Endothelial cell (in vitro differentiated cells): Measurements from ENCODE around the gene OR6N1. TPM values are rescaled to one million over a fixed set of nuclear protein-coding genes. Genes with fewer than 3 reads are reported as not detected.

Source experiments
- DNase-seq: peaks from one replicate; pipeline ENCODE4 v3.0.0; 2021; ENCODE audit warnings: low spot score
- H3K27ac Mint-ChIP-seq: one replicate; pipeline ENCODE4 v1.8.0; 2021; ENCODE audit warnings: mixed read lengths, inconsistent platforms; ENCODE audit not compliant: unreplicated experiment
- H3K27me3 Mint-ChIP-seq: one replicate; pipeline ENCODE4 v1.8.0; 2021; ENCODE audit warnings: mild to moderate bottlenecking, moderate library complexity, mixed read lengths, inconsistent platforms; ENCODE audit not compliant: unreplicated experiment
- H3K36me3 Mint-ChIP-seq: one replicate; pipeline ENCODE4 v1.8.0; 2021; ENCODE audit warnings: mild to moderate bottlenecking, low read depth, mixed read lengths, inconsistent platforms; ENCODE audit not compliant: unreplicated experiment
- H3K4me1 Mint-ChIP-seq: one replicate; pipeline ENCODE4 v1.8.0; 2021; ENCODE audit warnings: mild to moderate bottlenecking, mixed read lengths, inconsistent platforms; ENCODE audit not compliant: unreplicated experiment
- H3K4me3 Mint-ChIP-seq: one replicate; pipeline ENCODE4 v1.8.0; 2021; ENCODE audit warnings: mild to moderate bottlenecking, mixed read lengths, inconsistent platforms; ENCODE audit not compliant: unreplicated experiment
- H3K9me3 Mint-ChIP-seq: one replicate; pipeline ENCODE4 v1.8.0; 2021; ENCODE audit warnings: mixed read lengths, inconsistent platforms; ENCODE audit not compliant: unreplicated experiment
- total RNA-seq: library from RNA; stranded (reverse); fragmentation: NEBNext Ultra II Directional; extraction: Animal tissue kit (Norgen Biotek cat#: 25700); gene quantifications from one replicate; pipeline ENCODE4 v1.2.1, GENCODE V29; 2021; ENCODE audit not compliant: unreplicated experiment
- TF ChIP-seq, protein P1 (sequence below): fragments of 200-600 bp; sonication (generic); IDR thresholded peaks from one replicate; pipeline ENCODE4 v1.5.0; 2021; ENCODE audit warnings: antibody characterized with exemption; ENCODE audit not compliant: unreplicated experiment

OR6N1 gene
- total RNA-seq, 1 donor from 2014 or later: not detected

DNA sequence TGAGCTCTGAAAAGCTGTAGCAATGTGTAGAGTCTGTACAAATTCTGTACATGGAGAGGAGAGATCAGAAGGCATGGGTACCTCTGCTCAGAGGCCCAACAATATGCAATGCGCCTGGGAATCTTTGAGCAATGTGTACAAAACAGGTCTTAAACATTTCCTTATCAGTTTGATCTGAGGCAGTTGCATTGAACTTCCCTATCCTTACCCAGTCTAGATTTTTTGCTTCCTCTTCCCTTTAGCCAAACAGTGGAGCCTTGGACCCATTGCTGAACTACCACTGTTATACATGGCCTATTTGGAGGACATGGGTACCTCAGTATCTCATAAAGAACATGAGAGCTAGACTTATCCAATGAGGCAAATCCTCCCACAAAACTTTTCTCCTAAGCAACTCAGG lies 46.6 kb upstream of the OR6N1 start:
- Mint-ChIP-seq H3K9me3 (no peaks in the 10 kb centered on the region), H3K4me3 (no peak overlapping the region), H3K27ac (no peak overlapping the region), H3K4me1 (peaks cover 7% of the 10 kb centered on the region), H3K27me3 (no peaks in the 10 kb centered on the region), H3K36me3 (no peaks in the 10 kb centered on the region)
- TF ChIP-seq, protein P1, sequence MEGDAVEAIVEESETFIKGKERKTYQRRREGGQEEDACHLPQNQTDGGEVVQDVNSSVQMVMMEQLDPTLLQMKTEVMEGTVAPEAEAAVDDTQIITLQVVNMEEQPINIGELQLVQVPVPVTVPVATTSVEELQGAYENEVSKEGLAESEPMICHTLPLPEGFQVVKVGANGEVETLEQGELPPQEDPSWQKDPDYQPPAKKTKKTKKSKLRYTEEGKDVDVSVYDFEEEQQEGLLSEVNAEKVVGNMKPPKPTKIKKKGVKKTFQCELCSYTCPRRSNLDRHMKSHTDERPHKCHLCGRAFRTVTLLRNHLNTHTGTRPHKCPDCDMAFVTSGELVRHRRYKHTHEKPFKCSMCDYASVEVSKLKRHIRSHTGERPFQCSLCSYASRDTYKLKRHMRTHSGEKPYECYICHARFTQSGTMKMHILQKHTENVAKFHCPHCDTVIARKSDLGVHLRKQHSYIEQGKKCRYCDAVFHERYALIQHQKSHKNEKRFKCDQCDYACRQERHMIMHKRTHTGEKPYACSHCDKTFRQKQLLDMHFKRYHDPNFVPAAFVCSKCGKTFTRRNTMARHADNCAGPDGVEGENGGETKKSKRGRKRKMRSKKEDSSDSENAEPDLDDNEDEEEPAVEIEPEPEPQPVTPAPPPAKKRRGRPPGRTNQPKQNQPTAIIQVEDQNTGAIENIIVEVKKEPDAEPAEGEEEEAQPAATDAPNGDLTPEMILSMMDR: no peak
- DNase-seq: no peak

DNA sequence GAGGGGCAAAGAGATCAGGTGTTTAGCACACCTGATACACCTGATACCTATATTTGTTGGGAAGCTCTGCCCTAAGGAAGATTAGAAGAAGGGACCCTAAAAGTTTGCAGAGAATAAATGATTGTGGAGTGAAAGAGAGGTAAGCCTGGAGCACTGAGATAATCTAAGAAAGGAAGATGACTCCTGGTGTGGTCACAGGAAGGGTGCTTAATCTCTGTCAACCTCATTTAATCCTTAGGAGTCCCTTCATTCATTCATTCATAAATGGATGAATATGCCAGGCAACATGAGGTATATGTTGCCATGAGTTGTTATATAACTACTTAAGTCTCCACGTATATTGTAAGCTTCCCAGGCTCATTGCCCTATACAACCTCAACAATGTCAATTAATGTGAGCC lies 43.0 kb upstream of the OR6N1 start:
- Mint-ChIP-seq H3K27me3 (no peaks in the 10 kb centered on the region), H3K27ac (no peak overlapping the region), H3K4me1 (peaks cover 7% of the 10 kb centered on the region), H3K9me3 (no peaks in the 10 kb centered on the region), H3K36me3 (no peaks in the 10 kb centered on the region), H3K4me3 (no peak overlapping the region)
- no peak for DNase-seq
- TF ChIP-seq, protein P1: no peak

DNA sequence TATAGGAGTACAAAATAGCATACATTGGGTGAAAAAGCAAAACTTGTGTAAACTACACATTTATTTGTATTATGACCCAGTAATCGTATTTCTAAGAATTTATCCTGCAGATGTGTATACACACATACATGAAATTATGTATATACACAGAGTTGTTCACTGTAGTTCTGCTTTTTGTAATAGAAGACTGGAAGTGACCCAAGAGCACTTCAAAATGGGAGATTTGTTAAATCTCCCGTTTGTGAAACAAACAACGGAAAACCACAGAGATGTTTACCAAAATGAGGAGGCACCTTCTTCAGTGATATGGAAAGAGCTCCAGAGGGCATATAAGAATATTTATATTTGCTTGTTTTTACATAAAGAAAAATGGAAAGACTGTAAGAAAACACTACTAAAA lies 41.2 kb upstream of the OR6N1 start:
- Mint-ChIP-seq H3K9me3 (no peaks in the 10 kb centered on the region), H3K4me3 (no peak overlapping the region), H3K27ac (no peak overlapping the region), H3K36me3 (no peaks in the 10 kb centered on the region), H3K27me3 (no peaks in the 10 kb centered on the region), H3K4me1 (no peaks in the 10 kb centered on the region)
- DNase-seq: no peak
- TF ChIP-seq, protein P1: no peak

DNA sequence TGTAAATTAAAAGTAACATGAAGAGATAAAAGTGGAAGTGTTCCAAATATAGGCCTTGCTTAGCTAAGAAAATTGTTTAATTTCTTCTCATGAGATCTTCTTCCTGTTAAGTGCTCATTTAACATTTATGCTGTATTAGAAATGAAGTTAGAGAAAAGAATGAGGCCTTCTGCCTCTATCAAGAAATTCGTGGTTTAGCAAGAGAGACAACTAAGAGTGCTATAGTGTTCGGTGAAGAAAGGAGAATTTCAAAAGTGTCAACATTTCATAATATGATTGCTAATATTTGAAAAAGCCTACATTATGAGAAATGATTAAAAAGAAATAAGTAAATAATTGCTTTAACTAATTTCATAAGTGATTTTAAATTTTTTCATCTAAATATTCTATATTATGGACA lies 40.3 kb upstream of the OR6N1 start:
- Mint-ChIP-seq H3K27me3 (no peaks in the 10 kb centered on the region), H3K36me3 (no peaks in the 10 kb centered on the region), H3K4me1 (no peaks in the 10 kb centered on the region), H3K9me3 (no peaks in the 10 kb centered on the region), H3K27ac (no peak overlapping the region), H3K4me3 (no peak overlapping the region)
- DNase-seq: no peak
- TF ChIP-seq, protein P1: no peak

DNA sequence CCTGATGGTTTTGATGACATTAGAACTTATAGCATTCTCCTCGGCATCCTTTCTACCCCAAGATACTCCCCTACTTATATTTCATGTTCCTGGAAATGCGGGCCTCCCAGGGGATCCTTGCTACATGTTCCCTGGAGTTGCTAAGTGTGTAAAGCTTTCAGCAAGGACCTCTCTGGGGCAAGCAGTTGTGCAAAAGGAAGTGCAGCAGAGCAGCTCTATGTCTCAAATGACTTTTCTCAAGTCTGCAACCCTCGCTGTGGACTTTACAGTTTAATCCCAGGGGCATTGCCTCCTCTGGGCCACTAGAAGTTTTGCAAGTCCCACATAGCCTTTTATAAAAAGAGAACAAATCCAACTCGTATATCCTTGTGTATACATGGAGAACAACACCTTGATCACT lies 38.3 kb upstream of the OR6N1 start:
- Mint-ChIP-seq H3K4me3 (no peak overlapping the region), H3K27me3 (no peaks in the 10 kb centered on the region), H3K4me1 (no peaks in the 10 kb centered on the region), H3K9me3 (no peaks in the 10 kb centered on the region), H3K27ac (no peak overlapping the region), H3K36me3 (no peaks in the 10 kb centered on the region)
- TF ChIP-seq, protein P1: no peak
- no peak for DNase-seq
